Measurements from ENCODE around the gene DLEC1.

The DLEC1 gene

DNA sequence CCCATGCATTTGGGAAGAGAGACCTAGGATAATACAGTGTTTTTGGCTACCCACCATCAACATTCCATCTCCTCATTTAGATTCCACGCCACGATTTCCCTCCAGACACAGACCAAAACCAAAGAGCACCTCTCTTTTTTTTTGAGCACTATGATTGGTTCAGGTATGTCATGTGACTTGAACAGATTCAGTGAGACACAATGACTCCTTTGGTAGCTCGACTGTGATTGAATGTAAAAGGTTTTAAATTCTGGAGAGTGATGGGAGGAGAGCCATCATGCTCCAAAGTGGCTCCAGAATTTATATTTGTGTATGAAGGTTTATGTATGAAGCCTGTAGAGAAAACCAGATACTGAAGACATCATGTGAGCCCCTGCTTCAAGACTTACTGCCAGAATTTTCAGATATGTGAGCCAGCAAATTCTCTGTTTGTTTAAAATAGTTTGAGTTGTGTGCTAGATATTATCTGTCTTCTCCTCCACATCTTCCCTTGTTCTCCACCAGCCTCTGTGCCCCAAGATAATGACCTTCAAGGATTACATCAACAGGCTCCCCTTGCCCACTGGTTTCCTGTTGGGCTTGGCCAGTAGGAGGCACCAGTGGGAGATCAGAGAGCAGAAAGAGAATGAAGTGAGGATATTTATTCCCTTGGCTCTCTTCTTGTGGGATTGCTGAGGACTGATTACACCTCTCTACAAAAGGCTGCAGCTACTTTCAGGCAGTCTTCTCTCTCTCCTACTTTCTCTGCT lies 111.9 kb downstream of the DLEC1 start:
- ATAC-seq (ENCODE audit: low read depth) (no peak), DNase-seq (ENCODE audit: low spot score) (no peak)
- peaks cover 45% of the 10 kb centered on the region for H3K4me1 ChIP-seq (ENCODE audit: insufficient read depth, poor library complexity, severe bottlenecking)
- no peaks in the 10 kb centered on the region for H3K27me3 ChIP-seq (ENCODE audit: insufficient read depth, poor library complexity, severe bottlenecking)
- TF ChIP-seq, protein P1, sequence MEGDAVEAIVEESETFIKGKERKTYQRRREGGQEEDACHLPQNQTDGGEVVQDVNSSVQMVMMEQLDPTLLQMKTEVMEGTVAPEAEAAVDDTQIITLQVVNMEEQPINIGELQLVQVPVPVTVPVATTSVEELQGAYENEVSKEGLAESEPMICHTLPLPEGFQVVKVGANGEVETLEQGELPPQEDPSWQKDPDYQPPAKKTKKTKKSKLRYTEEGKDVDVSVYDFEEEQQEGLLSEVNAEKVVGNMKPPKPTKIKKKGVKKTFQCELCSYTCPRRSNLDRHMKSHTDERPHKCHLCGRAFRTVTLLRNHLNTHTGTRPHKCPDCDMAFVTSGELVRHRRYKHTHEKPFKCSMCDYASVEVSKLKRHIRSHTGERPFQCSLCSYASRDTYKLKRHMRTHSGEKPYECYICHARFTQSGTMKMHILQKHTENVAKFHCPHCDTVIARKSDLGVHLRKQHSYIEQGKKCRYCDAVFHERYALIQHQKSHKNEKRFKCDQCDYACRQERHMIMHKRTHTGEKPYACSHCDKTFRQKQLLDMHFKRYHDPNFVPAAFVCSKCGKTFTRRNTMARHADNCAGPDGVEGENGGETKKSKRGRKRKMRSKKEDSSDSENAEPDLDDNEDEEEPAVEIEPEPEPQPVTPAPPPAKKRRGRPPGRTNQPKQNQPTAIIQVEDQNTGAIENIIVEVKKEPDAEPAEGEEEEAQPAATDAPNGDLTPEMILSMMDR (IDR thresholded peaks at IDR 0.05; ENCODE audit: poor library complexity, severe bottlenecking) = no peak
- H3K4me3 ChIP-seq (ENCODE audit: severe bottlenecking) = no peak overlapping the region
- no peaks in the 10 kb centered on the region for H3K36me3 ChIP-seq (ENCODE audit: low read depth)
- no peaks in the 10 kb centered on the region for H3K9me3 ChIP-seq (ENCODE audit: severe bottlenecking)
- H3K27ac ChIP-seq (ENCODE audit: poor library complexity, severe bottlenecking) = peak overlapping the region; percentile 90

- Histone ChIP-seq H3K9me3 (ENCODE audit: severe bottlenecking) (no peaks in the 10 kb centered on the region), H3K4me1 (ENCODE audit: insufficient read depth, poor library complexity, severe bottlenecking) (peaks cover 45% of the 10 kb centered on the region), H3K27ac (ENCODE audit: poor library complexity, severe bottlenecking) (peak overlapping the region; percentile 90), H3K4me3 (ENCODE audit: severe bottlenecking) (no peak overlapping the region), H3K27me3 (ENCODE audit: insufficient read depth, poor library complexity, severe bottlenecking) (no peaks in the 10 kb centered on the region), H3K36me3 (ENCODE audit: low read depth) (no peaks in the 10 kb centered on the region)
- TF ChIP-seq, protein P1 (IDR thresholded peaks at IDR 0.05; ENCODE audit: poor library complexity, severe bottlenecking) = no peak
- DNase-seq (ENCODE audit: low spot score) = no peak
- peak; percentile 61 for ATAC-seq (ENCODE audit: low read depth)
Measured at GRCh38 chr3:38151667-38152265, 112.8 kb downstream of the DLEC1 start.

DNA sequence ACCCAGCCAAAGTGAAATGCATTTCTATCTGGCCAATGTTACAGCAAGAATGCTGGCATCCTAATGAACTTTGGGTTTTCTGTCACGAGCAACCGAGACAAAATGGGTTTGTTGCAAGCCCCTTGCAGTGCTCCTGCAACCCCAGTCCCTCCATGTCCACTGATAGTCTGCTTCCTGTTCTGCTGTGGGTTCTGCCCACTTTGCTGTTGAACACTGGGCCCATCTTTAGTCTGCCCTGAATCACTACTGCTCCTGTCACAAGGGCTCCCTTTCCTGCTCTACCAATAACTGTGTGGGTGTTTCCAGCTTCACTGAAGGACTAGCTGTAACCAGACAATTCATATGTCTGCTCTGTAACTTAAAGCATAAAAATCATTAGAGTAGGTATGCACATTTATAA lies 113.6 kb downstream of the DLEC1 start:
- H3K9me3 ChIP-seq (ENCODE audit: severe bottlenecking) = no peaks in the 10 kb centered on the region
- peaks cover 54% of the 10 kb centered on the region for H3K4me1 ChIP-seq (ENCODE audit: insufficient read depth, poor library complexity, severe bottlenecking)
- TF ChIP-seq, protein P1 (IDR thresholded peaks at IDR 0.05; ENCODE audit: poor library complexity, severe bottlenecking) = no peak
- DNase-seq (ENCODE audit: low spot score) (no peak), ATAC-seq (ENCODE audit: low read depth) (no peak)
- H3K36me3 ChIP-seq (ENCODE audit: low read depth) = no peaks in the 10 kb centered on the region
- peak overlapping the region; percentile 90 for H3K27ac ChIP-seq (ENCODE audit: poor library complexity, severe bottlenecking)
- no peaks in the 10 kb centered on the region for H3K27me3 ChIP-seq (ENCODE audit: insufficient read depth, poor library complexity, severe bottlenecking)
- no peak overlapping the region for H3K4me3 ChIP-seq (ENCODE audit: severe bottlenecking)

DNA sequence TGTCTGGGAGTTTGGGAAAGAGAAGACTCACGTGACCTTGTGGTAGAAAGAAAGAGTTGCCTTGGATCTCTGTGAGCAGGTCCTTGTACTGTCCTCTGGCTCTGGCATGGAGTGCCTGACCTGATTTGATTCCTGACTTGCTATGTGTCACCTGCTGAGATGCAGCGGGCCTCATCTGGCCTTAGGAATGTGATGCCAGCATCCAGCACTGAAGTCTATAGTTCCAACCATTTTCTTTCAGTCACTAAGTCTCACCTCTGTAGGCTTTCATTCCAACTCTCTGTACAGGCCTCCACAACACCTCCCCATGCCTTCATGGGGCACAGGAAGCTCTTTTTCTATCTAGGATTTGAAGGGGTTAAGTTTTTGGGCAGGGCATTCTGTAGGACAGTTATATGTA lies 114.2 kb downstream of the DLEC1 start:
- peaks cover 60% of the 10 kb centered on the region for H3K4me1 ChIP-seq (ENCODE audit: insufficient read depth, poor library complexity, severe bottlenecking)
- H3K27me3 ChIP-seq (ENCODE audit: insufficient read depth, poor library complexity, severe bottlenecking) = no peaks in the 10 kb centered on the region
- H3K27ac ChIP-seq (ENCODE audit: poor library complexity, severe bottlenecking) = peak overlapping the region; percentile 90
- no peak for ATAC-seq (ENCODE audit: low read depth)
- H3K4me3 ChIP-seq (ENCODE audit: severe bottlenecking) = no peak overlapping the region
- no peaks in the 10 kb centered on the region for H3K9me3 ChIP-seq (ENCODE audit: severe bottlenecking)
- DNase-seq (ENCODE audit: low spot score) = no peak
- TF ChIP-seq, protein P1 (IDR thresholded peaks at IDR 0.05; ENCODE audit: poor library complexity, severe bottlenecking) = no peak
- H3K36me3 ChIP-seq (ENCODE audit: low read depth) = no peaks in the 10 kb centered on the region

DNA sequence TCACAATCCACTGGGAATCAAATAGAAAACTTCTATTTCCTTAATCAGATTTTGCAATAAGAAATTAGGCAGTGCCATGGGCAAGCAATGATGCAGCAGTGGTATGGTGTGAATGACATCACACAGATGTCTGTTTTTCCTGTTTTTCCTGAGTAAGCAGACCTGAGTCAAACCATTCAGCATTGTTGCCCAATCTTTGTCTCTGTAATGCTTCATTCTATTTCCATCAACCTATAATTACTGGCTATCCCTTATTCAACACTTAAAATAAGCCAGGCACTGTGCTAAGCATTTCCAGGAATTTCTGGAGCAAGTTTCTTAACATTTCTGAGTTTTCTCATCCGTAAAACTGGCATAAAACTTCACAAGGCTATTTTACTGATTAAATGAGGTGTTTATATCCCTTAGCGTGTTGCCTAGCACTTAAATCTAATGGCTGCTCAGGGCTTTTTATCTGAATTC lies 115.1 kb downstream of the DLEC1 start:
- Histone ChIP-seq H3K27ac (ENCODE audit: poor library complexity, severe bottlenecking) (peak overlapping the region; percentile 90), H3K27me3 (ENCODE audit: insufficient read depth, poor library complexity, severe bottlenecking) (no peaks in the 10 kb centered on the region), H3K4me3 (ENCODE audit: severe bottlenecking) (no peak overlapping the region), H3K4me1 (ENCODE audit: insufficient read depth, poor library complexity, severe bottlenecking) (peaks cover 62% of the 10 kb centered on the region), H3K36me3 (ENCODE audit: low read depth) (no peaks in the 10 kb centered on the region), H3K9me3 (ENCODE audit: severe bottlenecking) (no peaks in the 10 kb centered on the region)
- TF ChIP-seq, protein P1 (IDR thresholded peaks at IDR 0.05; ENCODE audit: poor library complexity, severe bottlenecking) = no peak
- no peak for DNase-seq (ENCODE audit: low spot score)
- peak; percentile 61 for ATAC-seq (ENCODE audit: low read depth)
